H1 (cell line): ENCODE results near the gene AARSD1. TPM values are rescaled to one million over a fixed set of nuclear protein-coding genes. Genes with fewer than 3 reads are reported as not detected.

Experiments
- CTCF ChIA-PET: fragments of 300-600 bp; sonication (Branson Sonifier 250); formaldehyde crosslinking; loops from one replicate; lab custom pipeline; 2021; ENCODE audit not compliant: partially characterized antibody; lab: Charles Lee
- POLR2A ChIA-PET: fragments of 300-600 bp; sonication (Branson Sonifier 250); formaldehyde crosslinking; loops from one replicate; lab custom pipeline; 2021; ENCODE audit warnings: inconsistent platforms; ENCODE audit not compliant: partially characterized antibody; lab: Charles Lee
- DNase-seq, 2 experiments: peaks; one replicate each; pipeline versions ENCODE4 v3.0.0 to v3.0.0-alpha.2; 2010 to 2022; ENCODE audit warnings: low spot score in 2 of 2, low read depth in 1 of 2, mixed read lengths in 1 of 2
- FAIRE-seq: peaks from 2 replicates; lab custom pipeline; 2011; peaks lifted over from hg19 to GRCh38; lab: Jason Lieb, UNC
- H2AFZ ChIP-seq: 2 replicates; pipeline ENCODE4 v1.8.1; 2012; ENCODE audit warnings: low read length, inconsistent platforms
- H2AK5ac ChIP-seq: 2 replicates; pipeline ENCODE4 v1.6.1; 2013; ENCODE audit warnings: low read depth, low read length
- H2BK120ac ChIP-seq: replicated peaks from 2 replicates; pipeline ENCODE3; 2013; ENCODE audit warnings: low read depth, low read length, inconsistent platforms
- H2BK12ac ChIP-seq: 2 replicates; pipeline ENCODE4 v1.6.1; 2013; ENCODE audit warnings: low read depth, low read length
- H2BK15ac ChIP-seq: 2 replicates; pipeline ENCODE4 v1.6.1; 2013; ENCODE audit warnings: low read length
- H2BK20ac ChIP-seq: 2 replicates; pipeline ENCODE4 v1.6.1; 2013; ENCODE audit warnings: low read length
- H2BK5ac ChIP-seq: 2 replicates; pipeline ENCODE4 v1.6.1; 2013; ENCODE audit warnings: low read depth, low read length
- H3K14ac ChIP-seq: 2 replicates; pipeline ENCODE4 v1.6.1; 2013; ENCODE audit warnings: inconsistent platforms; ENCODE audit not compliant: insufficient read length
- H3K18ac ChIP-seq: 2 replicates; pipeline ENCODE4 v1.6.1; 2013; ENCODE audit warnings: low read length; ENCODE audit errors: extremely low read depth
- H3K23ac ChIP-seq: 2 replicates; pipeline ENCODE4 v1.6.1; 2013; ENCODE audit warnings: inconsistent platforms; ENCODE audit not compliant: insufficient read length
- H3K23me2 ChIP-seq: 2 replicates; pipeline ENCODE4 v1.6.1; 2013; ENCODE audit warnings: low read depth, low read length
- H3K27ac ChIP-seq: 2 replicates; pipeline ENCODE4 v1.6.1; 2011; ENCODE audit warnings: low read depth, low read length, inconsistent platforms
- H3K27me3 ChIP-seq, 4 experiments: replicated peaks in 1 of 4; 1 replicate in 1 of 4; 2 replicates in 3 of 4; pipeline versions ENCODE4 v1.6.1 to v1.8.1; 2011 to 2013; ENCODE audit warnings: low read length in 3 of 4, mild to moderate bottlenecking in 3 of 4, inconsistent platforms in 2 of 4, mixed read lengths in 2 of 4, moderate library complexity in 1 of 4; ENCODE audit not compliant: control insufficient read depth in 3 of 4, insufficient read depth in 3 of 4; ENCODE audit errors: extremely low read depth in 1 of 4
- H3K36me3 ChIP-seq, 4 experiments: 2 replicates each; pipeline versions ENCODE4 v1.6.1 to v1.8.1; 2011 to 2013; ENCODE audit warnings: mild to moderate bottlenecking in 4 of 4, low read length in 3 of 4, moderate library complexity in 2 of 4, control low read depth in 1 of 4, inconsistent platforms in 1 of 4; ENCODE audit not compliant: insufficient read depth in 4 of 4, control insufficient read depth in 2 of 4
- H3K4ac ChIP-seq: replicated peaks from 2 replicates; pipeline ENCODE3; 2013; ENCODE audit warnings: low read length, low read depth, mixed read lengths, inconsistent platforms; ENCODE audit not compliant: insufficient read length
- H3K4me1 ChIP-seq, 4 experiments: replicated peaks in 1 of 4; 1 replicate in 1 of 4; 2 replicates in 3 of 4; pipeline versions ENCODE4 v1.6.1 to v1.8.1; 2011 to 2013; ENCODE audit warnings: low read length in 3 of 4, inconsistent platforms in 2 of 4, mixed read lengths in 1 of 4; ENCODE audit not compliant: insufficient read depth in 4 of 4, control insufficient read depth in 3 of 4
- H3K4me2 ChIP-seq, 2 experiments: 2 replicates each; pipeline versions ENCODE4 v1.6.1 to v1.8.1; 2011 to 2013; ENCODE audit warnings: low read depth in 2 of 2, low read length in 2 of 2, control low read depth in 1 of 2, inconsistent platforms in 1 of 2, mild to moderate bottlenecking in 1 of 2; ENCODE audit not compliant: insufficient read depth in 1 of 2
- H3K4me3 ChIP-seq, 4 experiments: fragments of 200-600, 300-600 bp in 1 of 4; sonication (generic), shearing (Covaris generic), sonication (Bioruptor Twin) in 1 of 4; 2 replicates each; pipeline versions ENCODE4 v1.5.1 to v1.8.1; 2011 to 2016; ENCODE audit warnings: low read length in 4 of 4, low read depth in 3 of 4, control low read depth in 2 of 4, inconsistent platforms in 2 of 4, mild to moderate bottlenecking in 2 of 4, mixed read lengths in 1 of 4, moderate library complexity in 1 of 4; ENCODE audit not compliant: insufficient read depth in 2 of 4; ENCODE audit errors: extremely low read depth in 1 of 4
- H3K56ac ChIP-seq: replicated peaks from 2 replicates; pipeline ENCODE3; 2013; ENCODE audit warnings: low read depth, mild to moderate bottlenecking, mixed read lengths, low read length, inconsistent platforms; ENCODE audit not compliant: insufficient read length
- H3K79me1 ChIP-seq: 2 replicates; pipeline ENCODE4 v1.6.1; 2013; ENCODE audit warnings: low read depth, low read length, control low read depth
- H3K79me2 ChIP-seq, 2 experiments: 2 replicates each; pipeline versions ENCODE4 v1.6.1 to v1.8.1; 2012 to 2013; ENCODE audit warnings: low read length in 2 of 2, mild to moderate bottlenecking in 2 of 2, inconsistent platforms in 1 of 2; ENCODE audit not compliant: insufficient read depth in 2 of 2, control insufficient read depth in 1 of 2
- H3K9ac ChIP-seq, 4 experiments: replicated peaks in 1 of 4; 1 replicate in 1 of 4; 2 replicates in 3 of 4; pipeline versions ENCODE4 v1.6.1 to v1.8.1; 2011 to 2013; ENCODE audit warnings: low read depth in 3 of 4, low read length in 3 of 4, control low read depth in 2 of 4, mild to moderate bottlenecking in 2 of 4, moderate library complexity in 2 of 4, inconsistent platforms in 1 of 4; ENCODE audit errors: extremely low read depth in 1 of 4
- H3K9me3 ChIP-seq, 2 experiments: 2 replicates each; pipeline versions ENCODE4 v1.6.1 to v1.8.1; 2012 to 2013; ENCODE audit warnings: mild to moderate bottlenecking in 2 of 2, moderate library complexity in 2 of 2, control low read depth in 1 of 2, inconsistent platforms in 1 of 2, low read depth in 1 of 2, low read length in 1 of 2, mixed read lengths in 1 of 2; ENCODE audit not compliant: insufficient read depth in 2 of 2
- H4K20me1 ChIP-seq, 2 experiments: replicated peaks in 1 of 2; 2 replicates each; pipeline versions ENCODE3 to v1.8.1; 2011 to 2013; ENCODE audit warnings: inconsistent platforms in 2 of 2, low read length in 2 of 2, mild to moderate bottlenecking in 1 of 2; ENCODE audit not compliant: insufficient read depth in 2 of 2, control insufficient read depth in 1 of 2
- H4K5ac ChIP-seq: 2 replicates; pipeline ENCODE4 v1.6.1; 2013; ENCODE audit warnings: low read length, low read depth, mixed read lengths, inconsistent platforms; ENCODE audit not compliant: insufficient read length
- H4K8ac ChIP-seq: 2 replicates; pipeline ENCODE4 v1.8.0; 2013; ENCODE audit warnings: mild to moderate bottlenecking, moderate library complexity, low read length, inconsistent platforms; ENCODE audit not compliant: insufficient read depth; ENCODE audit errors: extremely low read depth
- H4K91ac ChIP-seq: replicated peaks from 2 replicates; pipeline ENCODE3; 2013; ENCODE audit warnings: low read length, mixed read lengths, inconsistent platforms; ENCODE audit not compliant: insufficient read length
- CHD2 ChIP-seq: IDR thresholded peaks from 2 replicates; pipeline ENCODE4 v1.6.1; 2012; ENCODE audit warnings: low read length, improper control_type of control experiment
- KDM4A ChIP-seq: IDR thresholded peaks from one replicate; pipeline ENCODE4 v1.7.1; 2012; ENCODE audit warnings: low read depth, mild to moderate bottlenecking, moderate library complexity, low read length, inconsistent platforms; ENCODE audit not compliant: severe bottlenecking
- NANOG ChIP-seq: IDR thresholded peaks from 2 replicates; pipeline ENCODE4 v1.6.1; 2011; ENCODE audit warnings: low read length, low read depth, mild to moderate bottlenecking, inconsistent platforms; ENCODE audit not compliant: insufficient read depth, poor library complexity, severe bottlenecking
- PHF8 ChIP-seq: fragments of 200-600 bp; sonication (generic); conservative IDR thresholded peaks from 2 replicates; pipeline ENCODE4 v1.7.1; 2012; ENCODE audit warnings: low read depth, mild to moderate bottlenecking, inconsistent platforms, low read length, moderate library complexity
- RFX5 ChIP-seq: IDR thresholded peaks from 2 replicates; pipeline ENCODE4 v1.6.1; 2011; ENCODE audit warnings: low read depth, low read length, improper control_type of control experiment, borderline replicate concordance
- WGBS, 2 experiments: shearing (Covaris generic) in 1 of 2; methylation state at CpG; one replicate each; pipeline versions ENCODE4 v1.1.6 to v1.1.7; 2013 to 2015; ENCODE audit warnings: low lambda C conversion rate in 2 of 2, mixed read lengths in 2 of 2, inconsistent platforms in 1 of 2, low coverage in 1 of 2, missing lambda C conversion rate in 1 of 2; ENCODE audit not compliant: insufficient replicate concordance in 2 of 2, insufficient coverage in 1 of 2, insufficient read length in 1 of 2; ENCODE audit errors: extremely low coverage in 1 of 2, missing lambda C conversion rate in 1 of 2; 5-methylcytosine and 5-hydroxymethylcytosine counted together
- polyA plus RNA-seq, 7 experiments: library from polyadenylated mRNA; depleted of rRNA in 3 of 7; stranded (reverse) in 5 of 7; unstranded in 2 of 7; fragments of >200 nt in 5 of 7; fragments of 200-250 nt in 2 of 7; gene quantifications; 1 replicate in 5 of 7; 2 replicates in 1 of 7; 4 replicates in 1 of 7; pipeline versions ENCODE4 v1.2.1 to v1.2.3, GENCODE V29; 2011 to 2013; ENCODE audit warnings: missing spikeins in 2 of 7, mixed read lengths in 2 of 7
- total RNA-seq: library from RNA; stranded (reverse); fragmentation: NEBNext Ultra II Directional; extraction: Animal tissue kit (Norgen Biotek cat#: 25700); gene quantifications from 2 replicates; pipeline ENCODE4 v1.2.1, GENCODE V29; 2021

AARSD1 gene
- total and polyA plus RNA-seq, 2 of the 8 experiments (the other 6 are each of a cell fraction or from before 2014, with no cell fraction given) = 51.5 to 58.8 TPM

GRCh38 chr17:42953669-42954068 is 10.6 kb downstream of the AARSD1 start:
- Histone ChIP-seq H3K27ac (no peak overlapping the region), H3K4me3 (no peak overlapping the region), H3K56ac (no peak overlapping the region), H4K8ac (no peak overlapping the region), H3K79me2 (no peaks in the 10 kb centered on the region), H4K20me1 (peaks cover 0 to 4% of the 10 kb centered on the region in 2 experiments), H2BK120ac (no peak overlapping the region), H3K79me1 (no peaks in the 10 kb centered on the region), H3K27me3 (no peaks in the 10 kb centered on the region), H3K4me1 (no peaks in the 10 kb centered on the region), H3K36me3 (peaks cover 16 to 65% (median 49%) of the 10 kb centered on the region in 4 experiments), H3K23ac (no peak overlapping the region), H2BK12ac (no peak overlapping the region), H3K4me2 (no peak overlapping the region), H2AK5ac (no peak overlapping the region), H2BK5ac (no peak overlapping the region), H2BK20ac (no peak overlapping the region), H3K23me2 (no peaks in the 10 kb centered on the region), H2AFZ (no peak overlapping the region), H3K4ac (no peak overlapping the region), H3K18ac (no peak overlapping the region), H3K9me3 (no peaks in the 10 kb centered on the region), H3K9ac (no peak overlapping the region), H4K91ac (no peak overlapping the region), H4K5ac (no peak overlapping the region), H3K14ac (no peak overlapping the region), H2BK15ac (no peak overlapping the region)
- 93% methylated on average over 1 of the region's 1 CpG; no CpG with 5 or more reads in 1 of the 2 experiments for WGBS, 2 experiments
- DNase-seq = no peak
- CTCF ChIA-PET = interaction anchor here (0.6 to 1.4 kb wide), 4 partner anchors 34 to 243 kb away, joined by 3 to 4 read pairs (median 3); no protein-coding TSS in a partner anchor
- FAIRE-seq = no peak
- POLR2A ChIA-PET = interaction anchor here (0.6 to 1.1 kb wide), 5 partner anchors 8 to 115 kb away, joined by 3 to 4 read pairs (median 3); partner anchors contain the start of gene AOC2
- no peak for TF ChIP-seq PHF8
- no peak for TF ChIP-seq KDM4A
- TF ChIP-seq NANOG = no peak
- no peak for TF ChIP-seq CHD2
- no peak for TF ChIP-seq RFX5
